Myocyte (in vitro differentiated cells): ENCODE measurements around the gene CDNF. TPM values are rescaled to one million over a fixed set of nuclear protein-coding genes. Genes with fewer than 3 reads are reported as not detected.
"Not testable (repeated sequence)": the region's sequence is repeated elsewhere in the genome, so short reads cannot be mapped to it uniquely, and the experiment has no call there.

Source experiments
- DNase-seq: peaks from one replicate; pipeline ENCODE4 v3.0.0-alpha.2; 2012; ENCODE audit warnings: low read depth
- polyA plus RNA-seq: library from polyadenylated mRNA; unstranded; fragments of >200 nt; gene quantifications from one replicate; pipeline ENCODE4 v1.2.1, GENCODE V29; 2012; ENCODE audit warnings: missing spikeins
- total RNA-seq: library from RNA; depleted of rRNA; stranded (reverse); fragments of >200 nt; gene quantifications from 2 replicates; pipeline ENCODE4 v1.2.3, GENCODE V29; 2014

CDNF gene
- total RNA-seq: 0.88 and 2.9 TPM in 2 replicates
- polyA plus RNA-seq: 1.8 TPM

- DNase-seq: peak; percentile 100
Measured at GRCh38 chr10:14837757-14838581, at the start of gene CDNF, which contains the start of the genes HSPA14 and MSANTD7. CDNF (minus strand) TSS chr10:14838037; CDS start chr10:14837946, 91 bp downstream. HSPA14 (plus strand) TSS chr10:14838306; CDS start chr10:14838403, 97 bp downstream. MSANTD7 (plus strand) TSS chr10:14838306; CDS start chr10:14842285, 3,979 bp downstream.

GRCh38 chr10:14884082-14884481 is 46.2 kb upstream of the CDNF start:
- DNase-seq: no peak

GRCh38 chr10:14880229-14880628 is 42.4 kb upstream of the CDNF start:
- DNase-seq: no peak

- DNase-seq: no peak
Measured at GRCh38 chr10:14879928-14880193, 42.0 kb upstream of the CDNF start.

- DNase-seq: no peak
Measured at GRCh38 chr10:14879124-14879927, 41.5 kb upstream of the CDNF start.

DNA sequence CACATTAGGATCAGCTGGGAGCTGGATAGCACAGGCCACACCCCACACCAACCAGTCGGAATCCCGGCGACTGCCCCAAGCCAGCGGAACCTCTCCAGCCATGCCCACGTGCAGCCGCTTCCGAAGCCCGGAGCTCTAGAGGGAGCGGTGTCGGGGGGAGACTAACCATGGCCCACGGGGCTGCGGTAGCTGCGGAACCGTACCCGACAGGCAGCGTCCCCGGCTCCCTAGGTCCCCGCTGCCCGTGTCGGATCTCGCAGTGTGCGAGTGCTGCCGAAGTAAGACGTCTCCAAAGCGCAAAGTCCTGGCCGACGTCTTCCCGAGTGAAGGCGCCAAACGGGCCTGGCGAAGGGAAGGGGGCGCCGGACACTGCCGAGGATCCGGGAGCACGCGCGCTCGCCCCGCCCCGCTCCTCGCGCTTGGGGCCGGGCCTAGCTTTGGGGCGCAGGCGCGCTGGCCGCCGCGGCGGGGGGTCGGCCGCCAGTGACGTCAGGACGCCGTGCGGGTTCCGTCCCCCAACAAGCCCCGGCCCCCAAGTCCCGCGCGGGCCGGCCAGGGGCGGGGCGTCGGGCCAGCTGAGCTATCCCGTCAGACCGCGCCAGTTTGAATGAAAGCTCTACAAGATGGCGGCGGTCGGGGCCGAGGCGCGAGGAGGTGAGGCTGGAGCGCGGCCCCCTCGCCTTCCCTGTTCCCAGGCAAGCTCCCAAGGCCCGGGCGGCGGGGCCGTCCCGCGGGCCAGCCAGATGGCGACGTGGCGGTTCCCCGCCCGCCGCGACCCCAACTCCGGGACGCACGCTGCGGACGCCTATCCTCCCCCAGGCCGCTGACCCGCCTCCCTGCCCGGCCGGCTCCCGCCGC is 40.7 kb upstream of the CDNF start, which contains the start of gene SUV39H2:
Gene SUV39H2 (plus strand): TSS at position 601 of the 858 bp plus-strand sequence. CDS start 23 bp downstream, at position 624.
- peak; percentile 95 for DNase-seq

- DNase-seq: no peak
Measured at GRCh38 chr10:14876764-14877163, 38.9 kb upstream of the CDNF start.

DNA sequence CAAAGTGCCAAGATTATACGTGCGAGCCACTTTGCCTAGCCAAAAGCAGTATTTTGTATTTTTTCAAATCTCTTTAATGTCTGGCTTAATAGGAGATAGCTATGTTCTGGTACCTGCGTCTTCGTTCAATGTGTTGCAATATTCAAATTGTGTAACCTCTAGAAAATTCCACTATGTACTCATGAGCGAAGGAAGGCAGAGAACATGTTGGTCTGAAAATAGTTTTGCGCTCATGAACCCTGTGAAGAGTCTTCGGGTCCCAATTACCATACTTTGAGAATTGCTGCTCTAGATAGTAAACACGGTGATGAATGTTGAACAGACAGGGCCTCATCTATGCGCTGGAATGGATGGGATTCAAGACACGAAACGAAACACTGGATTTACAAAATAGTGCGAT is 38.1 kb upstream of the CDNF start:
- no peak for DNase-seq

DNA sequence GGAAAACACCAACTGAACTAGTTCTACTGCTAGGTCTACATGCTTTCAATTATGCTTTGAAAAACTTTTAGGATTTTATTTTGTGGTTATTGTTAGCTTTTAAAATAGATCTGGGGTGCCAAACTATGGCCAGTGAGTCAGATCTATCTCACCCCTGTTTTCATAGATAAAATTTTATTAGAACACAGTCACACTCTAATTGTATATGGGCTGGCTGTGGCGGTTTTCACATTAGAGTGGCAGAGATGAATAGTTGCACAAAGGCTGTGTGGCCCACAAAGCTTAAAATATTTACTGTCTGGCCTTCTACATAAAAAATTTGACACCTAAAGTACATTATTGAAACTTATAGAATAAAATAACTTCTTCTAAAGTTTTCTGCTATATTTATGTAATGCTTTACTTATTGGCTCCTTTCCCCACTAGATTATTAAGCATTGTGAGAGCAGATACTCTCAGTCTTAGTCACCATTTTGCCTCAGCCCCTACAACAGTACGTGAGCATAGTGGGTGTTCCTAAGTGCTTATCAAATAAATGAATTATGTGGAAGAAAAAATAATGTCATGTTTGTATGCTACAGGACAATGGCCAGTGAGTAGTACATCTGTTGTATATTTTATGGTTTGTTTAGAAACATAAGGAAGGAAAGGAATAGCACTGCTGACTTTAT is 35.4 kb upstream of the CDNF start:
- DNase-seq: peak; percentile 81

DNA sequence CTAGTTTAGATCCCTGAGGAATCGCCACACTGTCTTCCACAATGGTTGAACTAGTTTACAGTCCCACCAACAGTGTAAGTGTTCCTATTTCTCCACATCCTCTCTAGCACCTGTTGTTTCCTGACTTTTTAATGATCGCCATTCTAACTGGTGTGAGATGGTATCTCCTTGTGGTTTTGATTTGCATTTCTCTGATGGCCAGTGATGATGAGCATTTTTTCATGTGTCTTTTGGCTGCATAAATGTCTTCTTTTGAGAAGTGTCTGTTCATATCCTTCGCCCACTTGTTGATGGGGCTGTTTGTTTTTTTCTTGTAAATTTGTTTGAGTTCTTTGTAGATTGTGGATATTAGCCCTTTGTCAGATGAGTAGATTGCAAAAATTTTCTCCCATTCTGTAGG is 27.0 kb upstream of the CDNF start:
- DNase-seq: not testable (repeated sequence)

- DNase-seq: not testable (repeated sequence)
Measured at GRCh38 chr10:14864466-14864865, 26.6 kb upstream of the CDNF start.

- no peak for DNase-seq
Measured at GRCh38 chr10:14860791-14861190, 23.0 kb upstream of the CDNF start.

GRCh38 chr10:14859775-14860174 is 21.9 kb upstream of the CDNF start:
- DNase-seq: no peak

DNA sequence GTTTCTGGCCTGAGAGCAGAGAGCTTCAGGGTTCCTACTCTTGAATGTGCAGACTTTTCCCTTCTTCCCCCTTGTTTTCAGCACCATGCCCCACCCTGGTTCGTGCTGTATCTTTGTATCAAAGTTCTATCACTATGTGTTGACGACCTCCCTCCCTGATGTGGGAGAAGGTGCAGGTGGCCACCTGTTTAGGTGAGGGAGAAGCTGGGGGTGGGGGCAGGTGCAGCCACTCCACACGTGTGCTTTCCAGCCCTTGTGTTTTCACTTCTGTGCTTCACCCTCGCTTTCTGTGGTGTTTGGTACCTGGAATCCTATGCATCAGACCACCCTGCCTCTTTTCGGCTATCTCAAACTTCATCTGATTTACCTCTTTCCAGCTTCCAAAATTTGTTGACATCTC is 21.2 kb upstream of the CDNF start:
- no peak for DNase-seq

DNA sequence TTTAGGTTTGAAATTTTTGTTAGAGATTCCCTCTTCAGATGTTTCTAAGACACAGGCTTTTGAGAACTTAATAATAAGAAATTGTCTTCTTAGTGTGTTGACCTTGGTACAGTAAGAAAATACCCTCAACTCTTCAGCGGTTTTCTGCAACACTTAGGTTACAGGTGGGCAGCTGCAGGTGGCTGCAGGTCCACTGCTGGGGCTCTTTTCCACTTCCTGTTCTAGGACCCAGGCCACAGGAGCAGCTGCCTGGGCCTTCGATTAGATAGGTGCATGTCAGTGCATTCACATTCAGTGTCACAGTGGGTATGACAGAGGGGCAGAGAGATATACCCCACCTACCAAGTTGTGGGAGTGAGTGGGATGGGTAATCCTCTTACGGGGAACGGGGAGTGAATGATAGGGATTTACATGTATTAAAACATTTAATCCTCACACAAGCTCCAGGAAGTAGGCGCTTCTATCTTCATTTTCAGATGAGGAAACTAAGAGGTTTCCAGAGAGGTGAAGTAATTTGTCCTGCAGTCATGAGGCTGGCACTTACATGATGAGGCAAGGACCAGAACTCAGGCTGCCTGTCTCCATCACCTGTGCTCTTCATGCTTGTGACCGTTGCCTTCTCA is 20.6 kb upstream of the CDNF start:
- no peak for DNase-seq

DNA sequence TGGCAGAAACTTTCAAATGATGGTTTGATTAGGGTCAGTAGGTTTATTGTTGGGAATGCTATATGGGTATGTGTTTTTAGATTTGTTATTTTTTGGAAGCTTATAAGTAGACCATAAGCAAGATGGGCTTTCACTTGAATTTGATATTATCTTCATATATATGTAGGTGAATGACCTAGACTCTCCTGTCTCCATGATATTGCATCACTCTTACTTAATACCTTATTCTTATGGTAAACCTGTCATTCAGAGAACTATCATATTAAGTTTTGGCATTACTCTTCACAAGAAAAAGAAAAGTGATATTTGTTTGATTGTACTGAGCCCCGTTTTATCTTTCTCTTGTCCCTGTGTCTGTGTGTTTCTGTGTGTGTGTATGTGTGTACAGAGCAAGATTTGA is 17.6 kb upstream of the CDNF start:
- no peak for DNase-seq

GRCh38 chr10:14852236-14852635 is 14.4 kb upstream of the CDNF start:
- DNase-seq: no peak

GRCh38 chr10:14844948-14845347 is 7.1 kb upstream of the CDNF start:
- no peak for DNase-seq

DNA sequence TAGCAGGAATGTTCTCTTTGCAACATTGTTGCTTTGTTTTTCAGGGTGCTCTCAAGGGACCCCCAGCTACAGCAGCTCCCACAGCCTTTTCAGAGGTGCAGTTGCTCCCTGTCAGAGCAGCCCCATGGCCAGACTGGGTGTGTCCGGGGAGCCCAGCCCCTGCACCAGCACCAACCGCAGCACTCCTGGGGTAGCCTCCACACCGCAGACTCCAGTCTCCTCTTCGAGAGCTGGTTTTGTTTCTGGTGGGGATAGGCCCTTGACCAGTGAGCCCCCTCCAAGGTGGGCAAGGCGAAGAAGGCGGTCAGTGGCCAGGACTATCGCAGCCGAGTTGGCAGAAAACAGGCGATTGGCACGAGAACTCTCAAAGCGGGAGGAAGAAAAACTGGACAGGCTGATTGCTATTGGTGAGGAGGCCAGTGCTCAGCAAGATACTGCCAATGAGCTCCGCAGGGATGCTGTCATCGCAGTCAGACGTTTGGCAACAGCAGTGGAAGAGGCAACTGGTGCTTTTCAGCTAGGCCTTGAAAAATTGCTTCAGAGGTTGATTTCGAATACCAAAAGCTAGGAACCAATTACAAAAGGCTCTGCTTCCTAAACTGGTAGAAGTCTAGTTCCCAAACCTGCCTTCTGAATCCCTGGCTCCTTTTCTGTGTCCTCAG is 5.6 kb upstream of the CDNF start:
- DNase-seq: no peak

- DNase-seq: no peak
Measured at GRCh38 chr10:14840178-14840577, 2.3 kb upstream of the CDNF start.
